Lower lobe of right lung (tissue), 2 donors: ENCODE results near the gene DMD. TPM values are rescaled to one million over a fixed set of nuclear protein-coding genes. Genes with fewer than 3 reads are reported as not detected.

ENCODE experiments used
- ATAC-seq, 2 donors: fragments of 200-7000 bp; cut with Tn5 transposase; one replicate each; pipeline ENCODE4 v1.9.1; 2020 to 2022; ENCODE audit warnings: mild to moderate bottlenecking in 2 of 2, moderate library complexity in 2 of 2
- DNase-seq: peaks from one replicate; pipeline ENCODE4 v3.0.0-alpha.2; 2020
- H3K27ac ChIP-seq: fragments of 200-600 bp; one replicate; pipeline ENCODE4 v1.8.0; 2022
- H3K27me3 ChIP-seq: fragments of 200-600 bp; one replicate; pipeline ENCODE4 v1.8.0; 2022; ENCODE audit warnings: low read depth
- H3K36me3 ChIP-seq: fragments of 200-600 bp; one replicate; pipeline ENCODE4 v1.8.0; 2022; ENCODE audit warnings: mild to moderate bottlenecking
- H3K4me1 ChIP-seq: fragments of 200-600 bp; one replicate; pipeline ENCODE4 v1.8.0; 2022
- H3K4me3 ChIP-seq: fragments of 200-600 bp; one replicate; pipeline ENCODE4 v1.8.0; 2022; ENCODE audit warnings: mild to moderate bottlenecking
- H3K9me3 ChIP-seq: fragments of 200-600 bp; one replicate; pipeline ENCODE4 v1.8.0; 2022
- CTCF ChIP-seq: fragments of 200-600 bp; IDR thresholded peaks from one replicate; pipeline ENCODE4 v1.8.0; 2022; ENCODE audit warnings: antibody characterized with exemption, mild to moderate bottlenecking
- intact Hi-C: fragments of 100-400 bp; cut with DNase I; formaldehyde crosslinking; loops from one replicate; pipeline ENCODE4 v1.11.0; 2022
- total RNA-seq: library from RNA; stranded (reverse); fragmentation: NEBNext Ultra II Directional; extraction: Animal tissue kit (Norgen Biotek cat#: 25700); gene quantifications from one replicate; pipeline ENCODE4 v1.2.1, GENCODE V29; 2021
- donor health status: DM: no; HTN: yes; CAD: no; lungs with severe emphysema.

Gene DMD
- total RNA-seq, 1 donor from 2014 or later, result 29.4 TPM

GRCh38 chrX:32183066-32183465, 1028.3 kb downstream of the DMD start:
- H3K27me3 ChIP-seq, result no peaks in the 10 kb centered on the region
- no peaks in the 10 kb centered on the region for H3K36me3 ChIP-seq
- intact Hi-C loops, result no loop called here
- no peak for ATAC-seq
- H3K27ac ChIP-seq, result no peak overlapping the region
- DNase-seq, result no peak
- no peaks in the 10 kb centered on the region for H3K9me3 ChIP-seq
- no peaks in the 10 kb centered on the region for H3K4me1 ChIP-seq
- no peak overlapping the region for H3K4me3 ChIP-seq
- no peak for TF ChIP-seq CTCF

- H3K9me3 ChIP-seq, result no peaks in the 10 kb centered on the region
- no peaks in the 10 kb centered on the region for H3K36me3 ChIP-seq
- H3K4me1 ChIP-seq, result no peaks in the 10 kb centered on the region
- H3K27ac ChIP-seq, result no peak overlapping the region
- intact Hi-C loops, result no loop called here
- TF ChIP-seq CTCF, result no peak
- ATAC-seq (no peak), DNase-seq (no peak)
- H3K27me3 ChIP-seq, result no peaks in the 10 kb centered on the region
- H3K4me3 ChIP-seq, result no peak overlapping the region
These were observed 1034.8 kb downstream of the DMD start for GRCh38 chrX:32176510-32176909.

GRCh38 chrX:32170481-32170880, 1040.9 kb downstream of the DMD start:
- intact Hi-C loops, result no loop called here
- TF ChIP-seq CTCF, result no peak
- Histone ChIP-seq H3K4me3 (no peak overlapping the region), H3K4me1 (no peaks in the 10 kb centered on the region), H3K36me3 (no peaks in the 10 kb centered on the region), H3K9me3 (no peaks in the 10 kb centered on the region), H3K27ac (no peak overlapping the region), H3K27me3 (no peaks in the 10 kb centered on the region)
- no peak for DNase-seq
- ATAC-seq, result no peak

- DNase-seq (no peak), ATAC-seq (no peak)
- no peaks in the 10 kb centered on the region for H3K27me3 ChIP-seq
- no peak overlapping the region for H3K4me3 ChIP-seq
- no peaks in the 10 kb centered on the region for H3K4me1 ChIP-seq
- H3K36me3 ChIP-seq, result no peaks in the 10 kb centered on the region
- H3K9me3 ChIP-seq, result no peaks in the 10 kb centered on the region
- TF ChIP-seq CTCF, result no peak
- H3K27ac ChIP-seq, result no peak overlapping the region
- intact Hi-C loops, result no loop called here
These were observed 1056.2 kb downstream of the DMD start for GRCh38 chrX:32155044-32155638.

- no peak overlapping the region for H3K27ac ChIP-seq
- no peaks in the 10 kb centered on the region for H3K4me1 ChIP-seq
- no peaks in the 10 kb centered on the region for H3K27me3 ChIP-seq
- DNase-seq, result no peak
- no peaks in the 10 kb centered on the region for H3K36me3 ChIP-seq
- intact Hi-C loops, result no loop called here
- H3K9me3 ChIP-seq, result no peaks in the 10 kb centered on the region
- H3K4me3 ChIP-seq, result no peak overlapping the region
- no peak for ATAC-seq
- no peak for TF ChIP-seq CTCF
These were observed 1057.8 kb downstream of the DMD start for GRCh38 chrX:32153585-32153984.

DNA sequence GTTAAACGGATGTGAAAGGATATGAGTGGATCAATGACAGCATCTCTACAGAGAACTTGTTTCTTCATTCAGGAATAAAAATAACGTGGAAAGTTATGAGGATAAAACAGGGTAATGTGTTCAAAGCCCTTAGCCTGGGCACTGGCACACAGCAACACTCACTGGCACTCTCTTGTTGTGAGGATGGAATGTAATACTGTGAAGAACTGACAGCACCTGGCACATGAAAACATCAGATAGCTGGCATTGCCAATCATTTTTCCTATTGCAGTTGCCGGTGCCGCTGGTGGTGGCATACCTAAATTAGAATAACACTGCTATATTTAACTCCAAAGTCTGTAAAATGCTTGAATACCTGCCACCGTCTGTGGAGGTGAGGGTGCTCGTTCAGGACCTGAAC, 1061.2 kb downstream of the DMD start:
- intact Hi-C loops, result no loop called here
- Histone ChIP-seq H3K36me3 (no peaks in the 10 kb centered on the region), H3K27ac (no peak overlapping the region), H3K4me1 (no peaks in the 10 kb centered on the region), H3K9me3 (no peaks in the 10 kb centered on the region), H3K4me3 (no peak overlapping the region), H3K27me3 (no peaks in the 10 kb centered on the region)
- ATAC-seq (no peak), DNase-seq (no peak)
- no peak for TF ChIP-seq CTCF
